Measurements from ENCODE around the gene SLC8A1. TPM values are rescaled to one million over a fixed set of nuclear protein-coding genes. Genes with fewer than 3 reads are reported as not detected.

Gene SLC8A1
- total RNA-seq, 2 donors from 2014 or later: 23.2 to 28.2 TPM

- TF ChIP-seq POLR2A (IDR thresholded peaks at IDR 0.05) (no peak), POLR2AphosphoS5 (IDR thresholded peaks at IDR 0.05) (no peak), CTCF (IDR thresholded peaks at IDR 0.05) (no peak)
- 42% methylated on average over 3 of the region's 3 CpGs for WGBS
- H3K36me3 ChIP-seq: no peaks in the 10 kb centered on the region
Measured at GRCh38 chr2:40431600-40431955, 20.3 kb downstream of the SLC8A1 start.

GRCh38 chr2:40430776-40431599, 20.9 kb downstream of the SLC8A1 start:
- no peaks in the 10 kb centered on the region for H3K4me1 ChIP-seq (replicated peaks)
- H3K9me3 ChIP-seq: no peaks in the 10 kb centered on the region
- 88% methylated on average over 7 of the region's 7 CpGs for WGBS
- intact Hi-C loops (cut with DNase I): no loop called here
- no peaks in the 10 kb centered on the region for H3K27me3 ChIP-seq (replicated peaks; ENCODE audit: insufficient read depth)
- no peak for DNase-seq (ENCODE audit: low spot score)
- TF ChIP-seq CTCF (IDR thresholded peaks at IDR 0.05) (no peak), POLR2A (IDR thresholded peaks at IDR 0.05) (no peak)
- H3K4me3 ChIP-seq: no peak overlapping the region
- H3K36me3 ChIP-seq: no peaks in the 10 kb centered on the region
- H3K27ac ChIP-seq: no peak overlapping the region

More at GRCh38 chr2:40431600-40431955, 20.3 kb downstream of the SLC8A1 start:
- Histone ChIP-seq H3K27ac (no peak overlapping the region), H3K4me1 (replicated peaks) (no peaks in the 10 kb centered on the region), H3K9me3 (no peaks in the 10 kb centered on the region), H3K27me3 (replicated peaks; ENCODE audit: insufficient read depth) (no peaks in the 10 kb centered on the region), H3K4me3 (no peak overlapping the region)
- intact Hi-C loops (cut with DNase I): no loop called here
- no peak for DNase-seq (ENCODE audit: low spot score)

DNA sequence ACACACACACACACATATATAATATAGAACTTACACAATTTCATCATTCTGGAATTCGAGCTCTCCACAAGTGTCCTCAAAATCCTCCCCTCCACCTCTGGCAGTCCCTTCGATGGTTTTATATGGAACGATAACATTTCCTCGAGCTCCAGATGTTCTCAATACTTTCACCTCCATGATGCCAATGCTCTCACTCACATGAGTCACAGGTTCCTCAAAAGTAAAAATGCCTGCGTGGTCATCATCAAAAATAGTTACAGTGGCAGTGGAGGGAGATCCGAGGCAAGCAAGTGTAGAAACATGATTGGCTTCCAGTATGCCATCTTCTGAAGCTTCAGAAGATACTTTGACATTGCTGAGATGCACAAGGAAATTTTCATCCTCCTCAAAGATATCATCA, 23.5 kb downstream of the SLC8A1 start:
- H3K4me1 ChIP-seq (replicated peaks): no peaks in the 10 kb centered on the region
- H3K4me3 ChIP-seq: no peak overlapping the region
- no peaks in the 10 kb centered on the region for H3K27me3 ChIP-seq (replicated peaks; ENCODE audit: insufficient read depth)
- no peak overlapping the region for H3K27ac ChIP-seq
- no peaks in the 10 kb centered on the region for H3K9me3 ChIP-seq
- no peak for DNase-seq (ENCODE audit: low spot score)
- WGBS: 83% methylated on average over 6 of the region's 6 CpGs
- intact Hi-C loops (cut with DNase I): no loop called here
- H3K36me3 ChIP-seq: no peaks in the 10 kb centered on the region
- TF ChIP-seq POLR2AphosphoS5 (IDR thresholded peaks at IDR 0.05) (no peak), POLR2A (IDR thresholded peaks at IDR 0.05) (no peak), CTCF (IDR thresholded peaks at IDR 0.05) (no peak)

GRCh38 chr2:40421631-40422297, 30.1 kb downstream of the SLC8A1 start:
- no peaks in the 10 kb centered on the region for H3K27me3 ChIP-seq (replicated peaks; ENCODE audit: insufficient read depth)
- TF ChIP-seq POLR2AphosphoS5 (IDR thresholded peaks at IDR 0.05) (no peak), POLR2A (IDR thresholded peaks at IDR 0.05) (no peak), CTCF (IDR thresholded peaks at IDR 0.05) (no peak)
- H3K36me3 ChIP-seq: no peaks in the 10 kb centered on the region
- no peak for DNase-seq (ENCODE audit: low spot score)
- no peak overlapping the region for H3K27ac ChIP-seq
- WGBS: 72% methylated on average over 5 of the region's 5 CpGs
- intact Hi-C loops (cut with DNase I): no loop called here
- no peak overlapping the region for H3K4me3 ChIP-seq
- no peaks in the 10 kb centered on the region for H3K9me3 ChIP-seq
- H3K4me1 ChIP-seq (replicated peaks): no peaks in the 10 kb centered on the region
